Natural killer cell treated with Interleukin-12 subunit alpha and Interleukin-12 subunit beta and Interleukin-15 and Interleukin-18, amount 100 ng/mL, for 72 hours (primary cell): Measurements from ENCODE around the gene TEAD1. TPM values are rescaled to one million over a fixed set of nuclear protein-coding genes. Genes with fewer than 3 reads are reported as not detected.

Experiments
- ATAC-seq, 2 donors: fragments of 150-1000 bp; cut with Tn5 transposase in 1 of 2; sonication (Bioruptor Pico), chemical (Tn5 transposase) in 1 of 2; 2 replicates each; pipeline ENCODE4 v1.10.0; 2021
- DNase-seq: peaks from one replicate; pipeline ENCODE4 v3.0.0; 2022; ENCODE audit warnings: low spot score
- H3K27ac Mint-ChIP-seq, 2 donors: 1 replicate in 1 of 2; 2 replicates in 1 of 2; pipeline ENCODE4 v1.8.0; 2022; ENCODE audit warnings: mixed read lengths in 2 of 2, mild to moderate bottlenecking in 1 of 2, moderate library complexity in 1 of 2
- H3K27me3 Mint-ChIP-seq, 2 donors: 1 replicate in 1 of 2; 2 replicates in 1 of 2; pipeline ENCODE4 v1.8.0; 2022; ENCODE audit warnings: mixed read lengths in 2 of 2
- H3K36me3 Mint-ChIP-seq: one replicate; pipeline ENCODE4 v1.8.0; 2022; ENCODE audit warnings: mixed read lengths
- H3K4me1 Mint-ChIP-seq, 2 donors: 1 replicate in 1 of 2; 2 replicates in 1 of 2; pipeline ENCODE4 v1.8.0; 2022; ENCODE audit warnings: low read depth in 2 of 2, mixed read lengths in 2 of 2, mild to moderate bottlenecking in 1 of 2
- H3K4me3 Mint-ChIP-seq: one replicate; pipeline ENCODE4 v1.8.0; 2022; ENCODE audit warnings: mixed read lengths
- H3K9me3 Mint-ChIP-seq: 2 replicates; pipeline ENCODE4 v1.8.0; 2022; ENCODE audit warnings: mixed read lengths
- total RNA-seq, 2 donors: library from RNA; stranded (reverse); gene quantifications; one replicate each; pipeline ENCODE4 v1.2.3, GENCODE V29; 2022

TEAD1 gene
- total RNA-seq, 2 donors from 2014 or later: 0.06 TPM; not detected in 1

DNA sequence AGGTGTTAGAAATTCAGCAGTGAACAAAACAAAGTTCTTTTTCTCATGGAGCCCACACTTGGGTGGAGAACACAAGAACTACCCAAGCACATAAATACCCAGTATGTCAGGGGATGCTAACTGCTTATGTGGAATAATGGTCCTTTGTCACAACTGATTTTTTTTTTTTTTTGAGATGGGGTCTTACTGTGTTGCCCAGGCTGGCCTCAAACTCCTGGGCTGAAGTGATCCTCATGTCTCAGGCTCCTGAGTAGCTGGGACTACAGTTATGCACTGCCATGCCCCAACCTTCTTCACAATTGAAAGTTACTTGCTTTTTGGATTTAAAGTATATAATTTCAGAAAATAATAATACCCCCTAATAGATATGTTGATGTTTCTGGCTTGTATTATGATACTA lies 212.3 kb downstream of the TEAD1 start:
- DNase-seq: no peak
- peaks cover 0 to 4% of the 10 kb centered on the region in 2 donors for H3K4me1 Mint-ChIP-seq
- H3K27me3 Mint-ChIP-seq: peaks cover 11 to 15% of the 10 kb centered on the region in 2 donors
- H3K36me3 Mint-ChIP-seq: no peaks in the 10 kb centered on the region
- no peak overlapping the region for H3K4me3 Mint-ChIP-seq
- ATAC-seq: no peak
- no peak overlapping the region for H3K27ac Mint-ChIP-seq
- H3K9me3 Mint-ChIP-seq: no peaks in the 10 kb centered on the region

DNA sequence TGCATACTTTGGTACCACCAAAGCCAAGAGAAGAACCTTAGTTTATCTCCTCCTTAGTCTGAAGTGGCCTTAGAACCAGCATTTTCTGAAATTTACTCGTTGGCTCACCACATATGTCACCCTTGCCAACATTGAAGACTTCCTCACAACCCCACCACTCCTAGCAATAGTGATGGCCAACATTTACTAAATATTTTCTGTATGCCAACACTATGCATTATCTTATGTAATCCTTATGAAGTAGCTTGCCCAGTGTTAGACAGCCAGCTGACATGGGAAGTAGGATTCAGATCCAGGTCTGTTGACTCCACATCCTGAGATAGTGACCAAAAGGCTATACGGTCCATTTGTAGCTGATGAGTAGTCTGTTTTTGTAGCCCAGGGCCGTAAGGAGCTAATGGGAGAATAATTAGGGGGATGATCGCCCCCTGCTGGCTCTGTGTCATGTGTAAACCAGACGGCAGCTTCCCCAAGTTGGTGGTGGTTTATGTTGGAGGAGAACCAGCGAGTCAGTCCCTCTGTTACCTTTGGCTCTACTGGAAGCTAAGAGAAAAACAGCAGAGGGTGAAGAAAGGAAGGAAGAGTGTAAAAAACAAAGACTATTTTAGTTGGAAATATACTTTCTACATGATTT lies 214.4 kb downstream of the TEAD1 start:
- H3K36me3 Mint-ChIP-seq: no peaks in the 10 kb centered on the region
- no peaks in the 10 kb centered on the region for H3K9me3 Mint-ChIP-seq
- DNase-seq: no peak
- ATAC-seq: no peak
- peaks cover 11 to 15% of the 10 kb centered on the region in 2 donors for H3K27me3 Mint-ChIP-seq
- H3K4me1 Mint-ChIP-seq: peaks cover 0 to 4% of the 10 kb centered on the region in 2 donors
- no peak overlapping the region for H3K27ac Mint-ChIP-seq
- no peak overlapping the region for H3K4me3 Mint-ChIP-seq

DNA sequence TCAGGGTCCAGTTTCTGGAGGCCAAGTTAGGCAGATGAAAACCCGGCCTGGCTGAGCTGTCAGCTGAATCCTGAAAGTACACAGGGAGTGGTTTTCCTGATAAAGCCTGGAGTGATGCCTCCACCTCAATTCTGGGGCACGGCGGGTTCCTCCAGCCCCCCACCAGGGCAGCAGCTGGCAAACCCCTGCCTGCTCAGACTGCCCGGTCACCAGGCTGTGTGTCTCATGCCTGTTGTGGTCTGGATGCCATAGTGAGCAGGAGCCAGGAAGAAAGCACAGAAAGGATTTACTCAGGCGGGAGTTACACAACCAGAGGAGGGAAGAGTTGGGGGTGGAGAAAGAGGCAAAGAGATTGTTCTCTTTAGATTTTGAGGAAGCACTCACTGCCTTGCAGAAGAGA lies 215.0 kb downstream of the TEAD1 start:
- ATAC-seq: no peak

DNA sequence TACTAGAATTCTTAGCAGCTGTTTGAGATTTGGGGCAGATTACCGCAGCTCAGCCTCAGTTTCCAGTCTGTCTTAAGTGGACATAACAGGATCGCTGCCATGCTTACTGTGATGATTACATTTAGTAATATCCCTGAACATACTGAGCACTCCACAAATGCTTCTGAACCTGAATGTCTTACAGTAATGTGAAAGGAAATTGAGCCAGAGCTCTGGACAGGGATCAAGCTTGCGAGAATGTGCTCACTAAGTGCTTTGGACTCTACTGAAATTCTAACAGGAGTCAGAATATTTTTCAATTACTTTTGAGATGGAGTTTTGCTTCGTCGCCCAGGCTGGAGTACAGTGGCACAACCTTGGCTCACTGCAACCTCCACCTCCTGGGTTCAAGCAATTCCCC lies 216.3 kb downstream of the TEAD1 start:
- no peak overlapping the region for H3K27ac Mint-ChIP-seq
- ATAC-seq (no peak), DNase-seq (no peak)
- peaks cover 12 to 17% of the 10 kb centered on the region in 2 donors for H3K27me3 Mint-ChIP-seq
- no peak overlapping the region for H3K4me3 Mint-ChIP-seq
- H3K4me1 Mint-ChIP-seq: peaks cover 0 to 4% of the 10 kb centered on the region in 2 donors
- no peaks in the 10 kb centered on the region for H3K9me3 Mint-ChIP-seq
- no peaks in the 10 kb centered on the region for H3K36me3 Mint-ChIP-seq

More for the DNA sequence above, 215.0 kb downstream of the TEAD1 start:
- H3K36me3 Mint-ChIP-seq: no peaks in the 10 kb centered on the region
- no peak overlapping the region for H3K27ac Mint-ChIP-seq
- H3K27me3 Mint-ChIP-seq: peaks cover 8 to 14% of the 10 kb centered on the region in 2 donors
- H3K4me3 Mint-ChIP-seq: no peak overlapping the region
- peaks cover 0 to 4% of the 10 kb centered on the region in 2 donors for H3K4me1 Mint-ChIP-seq
- no peak for DNase-seq
- H3K9me3 Mint-ChIP-seq: no peaks in the 10 kb centered on the region

GRCh38 chr11:12893787-12894672 lies 219.8 kb downstream of the TEAD1 start:
- ATAC-seq: no peak
- H3K9me3 Mint-ChIP-seq: no peaks in the 10 kb centered on the region
- no peaks in the 10 kb centered on the region for H3K36me3 Mint-ChIP-seq
- H3K27ac Mint-ChIP-seq: no peak overlapping the region
- H3K27me3 Mint-ChIP-seq: peaks cover 11 to 21% of the 10 kb centered on the region in 2 donors
- H3K4me3 Mint-ChIP-seq: no peak overlapping the region
- no peaks in the 10 kb centered on the region for H3K4me1 Mint-ChIP-seq
- DNase-seq: no peak

- Mint-ChIP-seq H3K36me3 (no peaks in the 10 kb centered on the region), H3K27me3 (peaks cover 11 to 30% of the 10 kb centered on the region in 2 donors), H3K9me3 (no peaks in the 10 kb centered on the region), H3K4me1 (no peaks in the 10 kb centered on the region), H3K4me3 (no peak overlapping the region), H3K27ac (no peak overlapping the region)
- DNase-seq (no peak), ATAC-seq (no peak)
These were observed 223.2 kb downstream of the TEAD1 start for GRCh38 chr11:12897390-12897789.

DNA sequence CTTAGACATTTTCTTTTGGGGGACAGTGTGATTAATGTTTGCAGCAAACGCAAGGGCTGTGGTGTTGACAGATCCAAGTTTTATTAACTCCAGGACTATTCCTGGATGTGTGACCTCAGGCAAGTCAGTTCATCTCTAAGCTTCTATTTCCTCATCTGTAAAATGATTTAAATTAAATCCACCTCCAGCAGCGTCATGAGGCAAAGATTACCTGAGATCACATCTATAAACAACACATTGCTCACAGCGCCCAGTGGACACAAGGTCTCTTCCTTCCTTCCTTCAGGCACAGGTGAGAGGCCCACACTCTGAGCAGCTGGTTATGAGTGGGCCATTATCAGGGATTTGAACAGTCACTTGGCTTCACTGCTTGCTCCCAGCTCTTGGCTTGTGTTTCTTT lies 223.6 kb downstream of the TEAD1 start:
- H3K4me1 Mint-ChIP-seq: no peaks in the 10 kb centered on the region
- DNase-seq (no peak), ATAC-seq (no peak)
- no peaks in the 10 kb centered on the region for H3K36me3 Mint-ChIP-seq
- H3K9me3 Mint-ChIP-seq: no peaks in the 10 kb centered on the region
- peaks cover 13 to 34% of the 10 kb centered on the region in 2 donors for H3K27me3 Mint-ChIP-seq
- no peak overlapping the region for H3K27ac Mint-ChIP-seq
- H3K4me3 Mint-ChIP-seq: no peak overlapping the region

DNA sequence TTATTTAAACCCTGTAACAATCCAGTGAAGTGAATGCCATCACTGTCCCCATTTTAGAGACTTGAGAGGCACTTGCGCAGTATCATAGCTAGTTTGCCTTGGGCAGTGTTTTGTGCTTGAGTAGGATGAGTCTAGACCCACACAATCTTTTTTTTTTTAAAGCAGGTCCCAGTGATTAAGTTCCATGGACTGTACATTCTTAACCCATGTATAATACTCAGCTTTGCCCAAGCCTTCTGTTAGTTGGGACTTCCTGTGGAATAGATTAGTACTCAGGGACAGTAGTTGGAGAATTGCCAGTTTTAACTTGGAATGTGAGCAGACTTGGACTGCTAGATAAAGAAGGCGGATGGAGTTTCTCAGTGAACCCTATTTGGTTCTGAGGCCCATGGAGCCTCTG lies 226.3 kb downstream of the TEAD1 start:
- H3K27ac Mint-ChIP-seq: no peak overlapping the region
- H3K27me3 Mint-ChIP-seq: peaks cover 11 to 30% of the 10 kb centered on the region in 2 donors
- DNase-seq (no peak), ATAC-seq (no peak)
- no peaks in the 10 kb centered on the region for H3K9me3 Mint-ChIP-seq
- H3K4me3 Mint-ChIP-seq: no peak overlapping the region
- no peaks in the 10 kb centered on the region for H3K4me1 Mint-ChIP-seq
- no peaks in the 10 kb centered on the region for H3K36me3 Mint-ChIP-seq

DNA sequence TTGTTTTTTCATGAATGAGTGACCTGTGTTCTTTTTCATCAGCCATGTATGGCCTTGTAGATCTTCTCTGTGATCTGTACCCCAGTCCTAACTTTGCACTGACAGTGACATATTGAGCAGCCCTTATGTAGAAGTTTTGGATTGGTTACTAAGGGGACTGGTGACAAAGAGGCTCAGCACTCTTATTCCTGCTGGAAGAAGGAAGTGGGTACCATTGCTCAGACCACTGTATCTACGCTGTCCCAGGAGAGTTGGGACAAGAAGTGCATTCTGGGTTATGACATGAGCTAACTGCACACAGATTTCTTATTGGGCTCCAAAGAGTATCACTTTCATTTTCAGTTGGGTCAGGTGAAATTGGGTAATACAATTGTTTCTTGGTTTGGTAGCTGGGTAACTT lies 227.1 kb downstream of the TEAD1 start:
- no peak for DNase-seq
- no peak overlapping the region for H3K4me3 Mint-ChIP-seq
- no peak for ATAC-seq
- no peak overlapping the region for H3K27ac Mint-ChIP-seq
- H3K4me1 Mint-ChIP-seq: no peaks in the 10 kb centered on the region
- H3K36me3 Mint-ChIP-seq: no peaks in the 10 kb centered on the region
- H3K9me3 Mint-ChIP-seq: no peaks in the 10 kb centered on the region
- peaks cover 11 to 25% of the 10 kb centered on the region in 2 donors for H3K27me3 Mint-ChIP-seq

- H3K9me3 Mint-ChIP-seq: no peaks in the 10 kb centered on the region
- no peaks in the 10 kb centered on the region for H3K4me1 Mint-ChIP-seq
- DNase-seq (no peak), ATAC-seq (no peak)
- no peak overlapping the region for H3K27ac Mint-ChIP-seq
- no peaks in the 10 kb centered on the region for H3K36me3 Mint-ChIP-seq
- H3K27me3 Mint-ChIP-seq: peaks cover 16 to 25% of the 10 kb centered on the region in 2 donors
- H3K4me3 Mint-ChIP-seq: no peak overlapping the region
These were observed 227.8 kb downstream of the TEAD1 start for GRCh38 chr11:12901874-12902481.

DNA sequence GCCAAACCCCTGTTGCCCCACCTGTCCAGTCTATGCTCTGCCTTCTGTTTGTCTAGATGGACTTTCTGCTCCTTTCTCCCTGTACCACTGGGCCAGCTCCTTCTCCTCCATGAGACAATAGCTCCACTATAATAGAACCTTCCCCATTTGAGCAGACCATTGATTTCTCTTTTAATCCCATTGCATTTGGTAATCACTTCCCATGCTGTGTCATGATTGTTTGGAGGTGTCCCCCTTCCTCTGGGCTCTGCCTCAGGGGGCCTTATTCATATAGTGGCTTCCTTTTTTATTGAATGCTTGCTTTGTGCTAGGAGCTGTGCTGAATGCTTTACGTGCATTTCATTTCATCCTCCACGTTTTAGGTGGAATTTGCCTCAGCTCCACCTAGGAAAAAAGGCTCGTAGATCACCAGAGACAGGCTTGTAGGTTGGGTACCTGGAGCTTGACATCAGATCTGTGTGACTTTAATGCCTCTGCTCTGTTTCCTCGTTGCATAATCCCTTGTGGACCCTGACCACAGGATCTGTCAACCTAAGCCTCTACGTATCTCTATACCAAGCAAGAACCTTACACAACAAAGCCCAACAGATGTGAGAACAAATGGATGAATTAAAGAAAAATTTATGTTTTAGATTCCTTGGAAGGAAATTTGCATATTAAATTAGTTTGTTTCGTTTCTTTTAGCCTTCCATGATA lies 228.7 kb downstream of the TEAD1 start:
- ATAC-seq: no peak
- no peaks in the 10 kb centered on the region for H3K36me3 Mint-ChIP-seq
- no peak for DNase-seq
- H3K27ac Mint-ChIP-seq: no peak overlapping the region
- H3K27me3 Mint-ChIP-seq: peaks cover 15 to 30% of the 10 kb centered on the region in 2 donors
- H3K4me1 Mint-ChIP-seq: no peaks in the 10 kb centered on the region
- H3K9me3 Mint-ChIP-seq: no peaks in the 10 kb centered on the region
- H3K4me3 Mint-ChIP-seq: no peak overlapping the region

DNA sequence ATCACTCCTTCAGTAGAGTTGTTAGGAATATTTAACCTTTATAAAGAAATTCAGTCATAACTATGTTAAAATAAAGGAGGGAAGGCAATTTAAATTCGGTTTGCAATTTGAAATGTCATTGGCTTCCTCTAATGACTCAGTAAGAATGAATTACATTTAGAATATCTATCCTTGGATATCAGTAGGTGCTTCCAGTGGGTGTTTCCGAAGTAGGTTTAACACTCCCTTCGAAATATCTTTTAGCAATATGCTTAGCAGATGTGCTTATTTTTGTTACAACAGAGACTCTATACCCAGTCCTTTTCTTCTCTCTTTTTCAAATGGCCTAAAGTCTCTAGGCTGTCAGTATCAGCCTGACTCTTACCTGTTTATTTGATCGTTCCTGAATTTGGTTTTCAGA lies 231.2 kb downstream of the TEAD1 start:
- no peak for ATAC-seq
- no peaks in the 10 kb centered on the region for H3K36me3 Mint-ChIP-seq

DNA sequence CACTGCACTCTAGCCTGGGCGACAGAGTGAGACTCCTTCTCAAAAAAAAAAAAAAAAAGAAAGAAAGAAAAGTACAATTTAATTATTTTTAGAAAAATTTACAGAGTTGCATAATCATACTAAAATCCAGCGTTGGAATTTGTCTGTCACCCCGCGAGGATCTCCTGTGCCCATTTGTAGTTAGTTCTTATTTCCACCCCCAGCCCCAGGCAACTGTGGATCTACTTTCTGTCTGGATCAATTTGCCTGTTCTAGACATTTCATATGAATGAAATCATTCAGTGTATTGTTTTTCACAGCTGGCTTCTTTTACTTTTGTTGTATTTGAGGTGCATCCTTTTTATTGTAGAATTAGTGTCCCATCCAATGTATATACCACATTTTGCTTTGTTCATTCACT lies 232.3 kb downstream of the TEAD1 start:
- ATAC-seq: no peak
- DNase-seq: no peak
- H3K4me1 Mint-ChIP-seq: no peaks in the 10 kb centered on the region
- no peaks in the 10 kb centered on the region for H3K9me3 Mint-ChIP-seq
- H3K27me3 Mint-ChIP-seq: peaks cover 17 to 32% of the 10 kb centered on the region in 2 donors
- no peak overlapping the region for H3K4me3 Mint-ChIP-seq
- no peak overlapping the region for H3K27ac Mint-ChIP-seq
- H3K36me3 Mint-ChIP-seq: no peaks in the 10 kb centered on the region

More for the DNA sequence above, 231.2 kb downstream of the TEAD1 start:
- peaks cover 17 to 32% of the 10 kb centered on the region in 2 donors for H3K27me3 Mint-ChIP-seq
- H3K4me1 Mint-ChIP-seq: no peaks in the 10 kb centered on the region
- no peaks in the 10 kb centered on the region for H3K9me3 Mint-ChIP-seq
- DNase-seq: no peak
- H3K4me3 Mint-ChIP-seq: no peak overlapping the region
- H3K27ac Mint-ChIP-seq: no peak overlapping the region
